GM21717 (cell line): Measurements from ENCODE around the gene RRM2.
A peak's percentile ranks its signal among the peaks of the same experiment; 100 is the strongest.
"Not testable (repeated sequence)": the region's sequence is repeated elsewhere in the genome, so short reads cannot be mapped to it uniquely, and the experiment has no call there.

Source experiments
- ATAC-seq: cut with Tn5 transposase; IDR thresholded peaks from one replicate; pipeline ENCODE4 v1.9.1; 2021; ENCODE audit warnings: mild to moderate bottlenecking, moderate library complexity; ENCODE audit not compliant: unreplicated experiment

The RRM2 gene

GRCh38 chr2:10089565-10090190, 32.9 kb upstream of the RRM2 start:
- ATAC-seq: no peak

GRCh38 chr2:10091182-10091888, 31.2 kb upstream of the RRM2 start:
- no peak for ATAC-seq

GRCh38 chr2:10091889-10092244, 30.7 kb upstream of the RRM2 start:
- not testable (repeated sequence) for ATAC-seq

GRCh38 chr2:10094271-10094814, 28.2 kb upstream of the RRM2 start:
- ATAC-seq: no peak

- no peak for ATAC-seq
These were observed 27.4 kb upstream of the RRM2 start for GRCh38 chr2:10095175-10095574.

DNA sequence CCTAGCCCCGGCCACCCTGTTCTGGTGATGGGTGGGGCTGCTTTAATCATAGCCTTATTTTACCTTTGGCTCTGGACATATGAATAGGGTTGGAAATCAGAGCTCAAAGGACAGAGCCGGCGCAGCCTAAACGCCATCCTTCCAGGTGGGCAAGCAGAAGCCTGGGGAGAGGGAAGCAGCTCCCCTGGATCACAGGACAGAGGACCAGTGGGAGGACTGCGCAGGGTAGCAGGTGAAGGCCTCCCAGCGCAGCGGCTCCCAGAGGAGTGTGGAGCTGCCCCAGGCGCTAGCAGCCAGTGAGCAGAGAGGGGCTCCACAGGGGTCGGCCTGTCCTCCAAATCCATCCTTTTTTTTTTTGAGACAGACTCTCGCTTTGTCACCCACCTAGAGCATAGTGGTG, 25.9 kb upstream of the RRM2 start:
- no peak for ATAC-seq

DNA sequence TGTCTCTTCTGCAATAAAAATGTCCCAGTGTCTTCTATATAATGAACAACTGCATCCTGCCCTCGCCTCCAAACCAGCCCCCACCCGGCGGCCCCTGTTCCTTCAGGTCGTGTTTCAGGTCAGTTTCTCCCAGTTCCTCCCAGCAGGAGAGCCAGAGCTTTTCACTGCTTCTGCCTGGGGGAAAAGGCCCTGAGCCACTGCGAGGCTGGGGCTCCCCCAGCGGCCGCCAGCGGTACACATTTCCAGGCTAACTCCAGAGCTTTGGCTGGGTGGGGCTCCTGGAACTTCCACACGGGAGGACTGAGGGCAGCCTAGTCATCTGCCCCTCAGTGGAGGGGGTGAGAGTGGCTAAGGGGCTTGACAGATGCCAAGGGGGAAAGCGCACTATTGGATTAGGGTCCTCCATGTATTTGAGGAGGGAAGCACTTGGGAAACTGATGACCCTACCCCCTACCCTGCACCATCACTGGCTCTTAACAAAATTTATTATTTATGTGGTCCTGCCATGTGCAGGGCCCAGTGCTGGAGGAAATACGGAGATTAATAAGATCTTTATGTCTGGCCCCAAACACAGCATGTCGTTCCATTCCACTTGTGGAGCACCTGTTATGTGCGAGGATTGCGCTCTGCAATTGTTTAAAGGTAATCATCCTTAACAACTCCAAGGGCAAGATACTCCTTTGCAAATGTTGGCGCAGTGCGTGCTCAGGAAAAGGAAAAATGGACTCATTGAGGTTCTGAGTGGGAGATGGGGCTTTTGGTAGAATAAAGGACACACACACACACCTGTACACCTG, 25.0 kb upstream of the RRM2 start:
- no peak for ATAC-seq

DNA sequence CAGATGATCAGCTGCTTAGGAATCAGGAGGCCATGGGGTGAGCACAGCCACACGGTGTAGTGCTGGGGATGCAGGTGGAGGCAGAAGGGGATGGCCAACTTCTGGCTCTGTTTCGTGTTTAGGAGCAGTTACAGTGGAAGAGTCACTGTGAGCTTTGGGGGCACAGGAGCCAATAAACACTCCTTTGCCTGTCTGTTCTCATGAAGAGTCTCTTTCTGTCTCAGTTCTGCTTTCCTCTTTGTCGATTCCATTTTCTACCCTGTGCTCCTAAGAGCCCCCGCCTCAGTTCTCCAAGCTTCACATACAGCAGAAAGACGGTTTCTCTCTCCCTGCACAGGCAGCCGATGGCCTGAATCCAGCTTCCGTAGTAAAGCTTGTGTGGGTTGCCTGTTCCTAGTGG, 21.0 kb upstream of the RRM2 start:
- ATAC-seq: no peak

- no peak for ATAC-seq
These were observed 19.4 kb upstream of the RRM2 start for GRCh38 chr2:10103179-10103578.

- not testable (repeated sequence) for ATAC-seq
These were observed 17.6 kb upstream of the RRM2 start for GRCh38 chr2:10104906-10105305.

- ATAC-seq: no peak
These were observed 13.2 kb upstream of the RRM2 start for GRCh38 chr2:10109311-10109710.

DNA sequence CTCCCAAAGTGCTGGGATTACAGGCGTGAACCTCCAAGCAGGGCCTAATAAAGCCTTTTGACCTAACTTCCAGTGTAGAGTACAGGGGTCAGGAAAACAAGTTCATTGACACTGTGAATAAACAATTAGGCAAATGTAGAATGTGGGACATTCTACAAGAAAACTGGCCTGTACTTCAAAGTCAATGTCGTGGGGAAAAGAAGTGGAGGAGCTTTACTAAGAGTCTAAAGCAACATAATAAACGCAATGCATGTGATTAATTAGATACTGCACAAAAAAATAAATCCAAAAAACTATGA, 3.6 kb upstream of the RRM2 start:
- ATAC-seq: no peak

DNA sequence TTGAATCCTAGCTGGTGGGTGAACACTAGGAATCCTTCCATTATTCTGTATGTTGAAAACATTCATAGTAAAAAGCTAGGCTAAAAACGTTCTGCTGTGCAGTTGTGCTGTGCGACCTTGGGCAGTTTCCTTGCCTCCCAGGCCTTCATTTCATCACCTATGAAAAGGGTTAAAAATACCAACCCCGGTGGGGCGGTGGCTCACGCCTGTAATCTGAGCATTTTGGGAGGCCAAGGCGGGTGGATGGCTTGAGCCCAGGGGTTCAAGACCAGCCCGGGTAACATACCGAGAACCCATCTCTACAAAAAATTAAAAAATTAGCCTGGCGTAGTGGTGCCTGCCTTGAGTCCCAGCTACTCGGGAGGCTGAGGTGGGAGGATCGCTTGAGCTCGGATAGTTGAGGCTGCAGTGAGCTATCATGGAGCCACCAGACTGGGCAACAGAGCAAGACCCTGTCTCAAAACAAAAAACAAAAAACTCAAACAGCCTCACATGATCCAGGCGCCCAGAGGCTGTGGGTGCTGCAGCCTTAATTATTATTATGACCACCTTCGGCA, 2.9 kb upstream of the RRM2 start:
- no peak for ATAC-seq

- ATAC-seq: peak; percentile 57
These were observed 2.2 kb upstream of the RRM2 start for GRCh38 chr2:10120158-10120876.

DNA sequence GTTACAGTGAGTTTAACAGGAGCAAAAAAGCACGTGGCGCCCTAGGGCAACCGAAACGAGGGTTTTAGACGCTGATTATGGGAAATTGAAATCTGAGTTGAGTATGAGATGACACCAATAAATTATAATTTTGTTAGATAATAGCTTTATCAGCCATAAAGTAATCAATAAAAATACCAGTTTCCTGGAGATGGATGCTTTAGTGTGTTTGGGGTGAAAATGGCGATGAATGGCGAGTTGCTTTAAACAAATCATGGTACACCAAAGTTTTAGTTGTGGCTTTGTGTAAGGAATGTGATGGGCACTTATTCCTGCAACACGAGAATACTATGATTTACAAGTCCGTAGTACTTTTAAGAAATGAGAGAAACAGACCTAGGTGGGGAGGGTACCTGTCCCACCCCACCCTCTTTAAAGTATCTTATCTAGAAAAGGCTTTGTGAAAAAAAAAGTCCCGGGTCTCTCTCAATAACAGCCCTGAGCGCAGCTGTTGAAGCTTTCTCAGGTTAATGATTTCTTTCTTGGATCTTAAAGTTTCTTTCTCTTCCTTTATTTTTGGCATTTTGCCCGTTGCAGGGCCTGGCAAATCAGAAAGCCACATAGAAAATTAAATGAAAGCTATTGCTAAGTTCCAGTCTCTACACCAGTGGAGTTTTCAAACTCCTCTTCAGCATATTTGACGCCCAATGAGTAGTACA, 1.5 kb upstream of the RRM2 start:
- ATAC-seq: no peak

GRCh38 chr2:10123281-10123680, 742 bp downstream of the RRM2 start:
- ATAC-seq: no peak

DNA sequence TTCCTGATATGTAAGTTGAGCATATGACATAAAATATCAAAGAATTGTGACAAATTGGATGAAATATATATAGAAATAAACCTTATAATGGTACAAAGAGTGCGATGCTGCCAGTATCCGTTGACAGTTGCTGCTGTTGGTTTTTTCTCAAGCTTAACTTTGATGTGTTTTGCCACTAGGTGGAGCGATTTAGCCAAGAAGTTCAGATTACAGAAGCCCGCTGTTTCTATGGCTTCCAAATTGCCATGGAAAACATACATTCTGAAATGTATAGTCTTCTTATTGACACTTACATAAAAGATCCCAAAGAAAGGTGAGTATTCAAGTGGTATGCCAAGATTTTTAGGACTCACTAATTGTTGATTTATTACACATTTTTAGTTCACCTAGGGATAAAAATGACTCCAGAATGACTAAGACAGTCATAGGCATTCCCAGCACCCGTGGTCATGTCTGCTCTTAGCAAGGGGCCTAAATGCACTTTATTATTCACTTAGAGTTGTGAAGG, 2.1 kb downstream of the RRM2 start:
- ATAC-seq: no peak

GRCh38 chr2:10125842-10126631, 3.5 kb downstream of the RRM2 start:
- no peak for ATAC-seq

GRCh38 chr2:10126632-10127026, 4.1 kb downstream of the RRM2 start:
- ATAC-seq: no peak
